ENCODE data around the gene SPRYD7.

Gene SPRYD7, protein sequence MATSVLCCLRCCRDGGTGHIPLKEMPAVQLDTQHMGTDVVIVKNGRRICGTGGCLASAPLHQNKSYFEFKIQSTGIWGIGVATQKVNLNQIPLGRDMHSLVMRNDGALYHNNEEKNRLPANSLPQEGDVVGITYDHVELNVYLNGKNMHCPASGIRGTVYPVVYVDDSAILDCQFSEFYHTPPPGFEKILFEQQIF

GRCh38 chr13:49936075-49936967 lies at the start of gene SPRYD7:
SPRYD7 (minus strand) TSS chr13:49936340; CDS start chr13:49936235, 105 bp downstream.
- DNase-seq (ENCODE audit: low read depth): peak; percentile 99
- peak within 1 kb of the TSS; percentile 93 for H3K4me3 ChIP-seq (replicated peaks; ENCODE audit: low read depth, low read length)
- TF ChIP-seq, protein P1, sequence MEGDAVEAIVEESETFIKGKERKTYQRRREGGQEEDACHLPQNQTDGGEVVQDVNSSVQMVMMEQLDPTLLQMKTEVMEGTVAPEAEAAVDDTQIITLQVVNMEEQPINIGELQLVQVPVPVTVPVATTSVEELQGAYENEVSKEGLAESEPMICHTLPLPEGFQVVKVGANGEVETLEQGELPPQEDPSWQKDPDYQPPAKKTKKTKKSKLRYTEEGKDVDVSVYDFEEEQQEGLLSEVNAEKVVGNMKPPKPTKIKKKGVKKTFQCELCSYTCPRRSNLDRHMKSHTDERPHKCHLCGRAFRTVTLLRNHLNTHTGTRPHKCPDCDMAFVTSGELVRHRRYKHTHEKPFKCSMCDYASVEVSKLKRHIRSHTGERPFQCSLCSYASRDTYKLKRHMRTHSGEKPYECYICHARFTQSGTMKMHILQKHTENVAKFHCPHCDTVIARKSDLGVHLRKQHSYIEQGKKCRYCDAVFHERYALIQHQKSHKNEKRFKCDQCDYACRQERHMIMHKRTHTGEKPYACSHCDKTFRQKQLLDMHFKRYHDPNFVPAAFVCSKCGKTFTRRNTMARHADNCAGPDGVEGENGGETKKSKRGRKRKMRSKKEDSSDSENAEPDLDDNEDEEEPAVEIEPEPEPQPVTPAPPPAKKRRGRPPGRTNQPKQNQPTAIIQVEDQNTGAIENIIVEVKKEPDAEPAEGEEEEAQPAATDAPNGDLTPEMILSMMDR (IDR thresholded peaks at IDR 0.05; ENCODE audit: low read length, missing control alignments): peak; percentile 75

DNA sequence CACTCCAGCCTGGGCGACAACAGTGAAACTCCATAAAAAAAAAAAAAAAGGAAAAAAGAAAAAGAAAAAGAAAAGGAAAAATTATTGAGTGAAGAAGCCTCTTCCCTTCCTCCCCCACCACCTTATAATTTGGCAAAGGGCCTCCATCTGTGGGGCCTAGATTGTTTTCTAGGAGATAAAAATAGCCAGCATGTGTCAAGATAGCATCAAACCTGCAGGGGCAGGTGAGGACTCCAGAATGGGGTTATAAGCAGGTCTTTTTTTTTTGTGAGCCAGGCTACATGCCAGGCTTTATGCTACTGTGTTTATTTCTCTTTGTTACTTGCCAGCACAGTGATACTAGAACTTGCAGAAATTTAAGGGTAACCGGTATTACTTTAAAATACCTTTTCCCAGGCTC lies 49.0 kb upstream of the SPRYD7 start:
- TF ChIP-seq, protein P1 (IDR thresholded peaks at IDR 0.05; ENCODE audit: low read length, missing control alignments): no peak
- DNase-seq (ENCODE audit: low read depth): no peak
- no peak overlapping the region for H3K4me3 ChIP-seq (replicated peaks; ENCODE audit: low read depth, low read length)

- TF ChIP-seq, protein P1 (IDR thresholded peaks at IDR 0.05; ENCODE audit: low read length, missing control alignments): no peak
- DNase-seq (ENCODE audit: low read depth): peak; percentile 10
- H3K4me3 ChIP-seq (replicated peaks; ENCODE audit: low read depth, low read length): no peak overlapping the region
Measured at GRCh38 chr13:49980266-49980665, 44.1 kb upstream of the SPRYD7 start.

GRCh38 chr13:49977992-49978391 lies 41.9 kb upstream of the SPRYD7 start:
- no peak for DNase-seq (ENCODE audit: low read depth)
- no peak overlapping the region for H3K4me3 ChIP-seq (replicated peaks; ENCODE audit: low read depth, low read length)
- TF ChIP-seq, protein P1 (IDR thresholded peaks at IDR 0.05; ENCODE audit: low read length, missing control alignments): no peak

GRCh38 chr13:49976314-49977258 lies 40.4 kb upstream of the SPRYD7 start:
- no peak overlapping the region for H3K4me3 ChIP-seq (replicated peaks; ENCODE audit: low read depth, low read length)
- TF ChIP-seq, protein P1 (IDR thresholded peaks at IDR 0.05; ENCODE audit: low read length, missing control alignments): peak; percentile 96
- peak; percentile 83 for DNase-seq (ENCODE audit: low read depth)

DNA sequence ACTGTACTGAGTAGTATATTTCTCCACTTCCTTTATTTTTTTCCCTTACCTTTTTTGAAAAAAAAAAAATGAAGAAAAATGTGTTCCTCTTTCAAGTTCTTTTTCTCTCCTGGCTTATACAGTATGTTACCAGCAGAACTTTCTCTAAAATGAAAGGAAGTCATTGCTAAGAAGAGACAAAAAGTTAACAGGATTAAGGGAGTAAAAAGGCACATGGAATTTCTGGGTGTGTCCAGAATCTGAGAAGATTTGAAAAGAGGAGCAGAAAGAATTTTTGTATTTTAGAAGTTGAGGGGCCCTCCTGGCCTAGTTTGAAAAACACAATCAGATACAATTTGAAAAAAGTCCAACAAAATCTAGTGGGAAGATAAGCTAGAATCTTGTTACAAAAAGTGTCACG lies 39.7 kb upstream of the SPRYD7 start:
- no peak overlapping the region for H3K4me3 ChIP-seq (replicated peaks; ENCODE audit: low read depth, low read length)
- DNase-seq (ENCODE audit: low read depth): no peak
- TF ChIP-seq, protein P1 (IDR thresholded peaks at IDR 0.05; ENCODE audit: low read length, missing control alignments): no peak
